Fibroblast of lung (primary cell): ENCODE measurements around the gene DPP6. TPM values are rescaled to one million over a fixed set of nuclear protein-coding genes. Genes with fewer than 3 reads are reported as not detected.

Experiments
- DNase-seq, 2 donors: peaks; one replicate each; pipeline versions ENCODE4 v3.0.0 to v3.0.0-alpha.2; 2010; ENCODE audit warnings: low read depth in 2 of 2
- H2AFZ ChIP-seq: 2 replicates; pipeline ENCODE4 v1.5.1; 2012; ENCODE audit warnings: low read length, control low read depth, inconsistent platforms
- H3K27ac ChIP-seq: 2 replicates; pipeline ENCODE4 v1.5.1; 2011; ENCODE audit warnings: low read length, control low read depth; ENCODE audit not compliant: insufficient read depth
- H3K27me3 ChIP-seq: 2 replicates; pipeline ENCODE4 v1.5.1; 2011; ENCODE audit warnings: mild to moderate bottlenecking, low read length; ENCODE audit not compliant: control insufficient read depth, insufficient read depth
- H3K36me3 ChIP-seq: 2 replicates; pipeline ENCODE4 v1.5.1; 2011; ENCODE audit warnings: low read length; ENCODE audit not compliant: control insufficient read depth, insufficient read depth
- H3K4me1 ChIP-seq: 2 replicates; pipeline ENCODE4 v1.5.1; 2011; ENCODE audit warnings: low read length; ENCODE audit not compliant: control insufficient read depth, insufficient read depth; ENCODE audit errors: extremely low read depth
- H3K4me2 ChIP-seq: 2 replicates; pipeline ENCODE4 v1.5.1; 2011; ENCODE audit warnings: low read length, control low read depth; ENCODE audit not compliant: insufficient read depth; ENCODE audit errors: extremely low read depth
- H3K4me3 ChIP-seq, 4 experiments: fragments of 200-600 bp in 1 of 4; sonication (generic) in 1 of 4; replicated peaks in 1 of 4; 2 replicates each; pipeline ENCODE4 v1.5.1; 2011 to 2016; ENCODE audit warnings: low read length in 4 of 4, low read depth in 3 of 4, mild to moderate bottlenecking in 3 of 4, control low read depth in 2 of 4, inconsistent platforms in 1 of 4, mixed read lengths in 1 of 4; ENCODE audit not compliant: insufficient read depth in 1 of 4; ENCODE audit errors: control extremely low read depth in 1 of 4
- H3K79me2 ChIP-seq: 2 replicates; pipeline ENCODE4 v1.5.1; 2012; ENCODE audit warnings: mild to moderate bottlenecking, low read length, inconsistent platforms; ENCODE audit not compliant: control insufficient read depth, insufficient read depth
- H3K9ac ChIP-seq: 2 replicates; pipeline ENCODE4 v1.5.1; 2011; ENCODE audit warnings: mild to moderate bottlenecking, low read length, control low read depth; ENCODE audit not compliant: insufficient read depth
- H3K9me3 ChIP-seq: 2 replicates; pipeline ENCODE4 v1.5.1; 2012; ENCODE audit warnings: low read depth, low read length; ENCODE audit not compliant: control insufficient read depth, insufficient read depth
- H4K20me1 ChIP-seq: 2 replicates; pipeline ENCODE4 v1.5.1; 2011; ENCODE audit warnings: low read length; ENCODE audit not compliant: control insufficient read depth, insufficient read depth; ENCODE audit errors: extremely low read depth
- CTCF ChIP-seq, 2 donors: IDR thresholded peaks in 1 of 2; conservative IDR thresholded peaks in 1 of 2; 1 replicate in 1 of 2; 2 replicates in 1 of 2; pipeline ENCODE4 v1.5.1; 2011 to 2012; ENCODE audit warnings: low read length in 2 of 2, control low read depth in 1 of 2, inconsistent platforms in 1 of 2, low read depth in 1 of 2, mild to moderate bottlenecking in 1 of 2
- EZH2 ChIP-seq: IDR thresholded peaks from 2 replicates; pipeline ENCODE4 v1.5.1; 2012; ENCODE audit warnings: low read length, control low read depth, mild to moderate bottlenecking; ENCODE audit errors: missing control alignments
- polyA plus RNA-seq, 2 donors: library from polyadenylated mRNA; depleted of rRNA in 1 of 2; stranded (reverse) in 1 of 2; unstranded in 1 of 2; fragments of >200 nt; gene quantifications; 2 replicates each; pipeline ENCODE4 v1.2.1, GENCODE V29; 2011 to 2012; ENCODE audit warnings: missing spikeins in 1 of 2
- total RNA-seq: library from RNA; depleted of rRNA; stranded (reverse); fragments of >200 nt; gene quantifications from 2 replicates; pipeline ENCODE4 v1.2.1, GENCODE V29; 2014

The DPP6 gene
- total and polyA plus RNA-seq, 2 donors (not counting 1 experiment from before 2014, with no cell fraction given), result not detected

DNA sequence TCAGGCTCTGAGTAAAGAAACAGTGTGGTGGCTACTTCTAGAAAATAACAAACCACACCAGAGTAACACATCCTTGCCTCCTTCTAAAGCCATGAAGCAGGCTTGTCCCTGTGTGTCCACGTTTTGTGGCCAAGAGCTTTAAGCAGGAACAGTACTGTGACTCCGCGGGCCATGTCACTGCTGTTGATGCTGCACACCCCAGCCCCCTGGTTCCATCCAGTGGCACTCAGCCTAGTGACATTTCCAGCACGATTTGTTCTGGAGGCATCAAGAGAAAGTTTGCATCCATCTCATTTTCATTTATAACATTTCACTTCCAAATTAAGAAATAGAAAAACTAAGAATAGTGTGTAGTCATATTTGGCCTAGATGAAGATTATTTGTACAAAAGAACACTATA, 739.4 kb downstream of the DPP6 start:
- Histone ChIP-seq H3K27ac (no peak overlapping the region), H4K20me1 (no peaks in the 10 kb centered on the region)

DNA sequence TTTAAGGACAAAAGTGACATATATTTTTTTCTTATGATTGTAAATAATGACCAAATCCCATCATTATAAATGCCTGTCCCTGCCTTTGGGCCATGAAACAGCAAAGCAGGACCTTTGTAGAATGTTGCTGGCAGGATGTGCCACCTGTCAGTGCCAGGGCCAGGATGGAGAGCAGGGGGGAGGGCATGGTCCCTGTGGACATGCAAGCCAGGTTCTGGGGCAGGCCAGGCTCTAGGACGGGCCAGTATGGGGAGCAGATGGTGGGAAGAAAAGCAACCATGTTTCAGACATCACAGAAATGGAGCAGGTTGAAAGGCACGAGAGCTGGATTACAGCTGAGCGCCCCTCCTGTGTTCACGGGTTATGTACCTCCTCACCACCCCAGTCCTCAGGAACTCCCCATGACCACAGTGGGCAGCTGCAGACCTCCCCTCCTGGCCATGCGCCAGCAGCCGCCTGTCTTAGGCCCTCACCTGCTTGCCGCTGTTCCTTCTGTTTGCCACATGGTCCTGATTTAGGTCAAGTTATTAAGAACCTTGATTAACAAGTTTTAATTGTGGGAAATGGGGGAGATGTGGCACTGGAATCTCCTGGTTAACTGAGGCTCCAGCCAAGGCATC, 740.3 kb downstream of the DPP6 start:
- Histone ChIP-seq H3K79me2 (no peaks in the 10 kb centered on the region), H3K9me3 (no peaks in the 10 kb centered on the region), H3K4me3 (no peak overlapping the region), H3K36me3 (no peaks in the 10 kb centered on the region), H2AFZ (no peak overlapping the region), H3K4me2 (no peak overlapping the region), H3K9ac (no peak overlapping the region), H3K27ac (no peak overlapping the region), H4K20me1 (no peaks in the 10 kb centered on the region), H3K4me1 (no peaks in the 10 kb centered on the region), H3K27me3 (no peaks in the 10 kb centered on the region)
- TF ChIP-seq CTCF (conservative IDR thresholded peaks at IDR 0.05 in 1 of 2, IDR thresholded peaks at IDR 0.05 in 1 of 2; ENCODE audit: low read depth in 1 of 2, low read length in 2 of 2) (no peak), EZH2 (no peak)
- DNase-seq, result no peak

More for the DNA sequence above, 739.4 kb downstream of the DPP6 start:
- Histone ChIP-seq H3K27me3 (no peaks in the 10 kb centered on the region), H2AFZ (no peak overlapping the region), H3K36me3 (no peaks in the 10 kb centered on the region), H3K9me3 (no peaks in the 10 kb centered on the region), H3K4me1 (no peaks in the 10 kb centered on the region), H3K9ac (no peak overlapping the region), H3K79me2 (no peaks in the 10 kb centered on the region), H3K4me3 (no peak overlapping the region), H3K4me2 (no peak overlapping the region)
- no peak for DNase-seq
- TF ChIP-seq CTCF (conservative IDR thresholded peaks at IDR 0.05 in 1 of 2, IDR thresholded peaks at IDR 0.05 in 1 of 2; ENCODE audit: low read depth in 1 of 2, low read length in 2 of 2) (no peak), EZH2 (no peak)

- no peaks in the 10 kb centered on the region for H3K79me2 ChIP-seq
- H3K9me3 ChIP-seq, result no peaks in the 10 kb centered on the region
- H3K36me3 ChIP-seq, result no peaks in the 10 kb centered on the region
- H3K27me3 ChIP-seq, result no peaks in the 10 kb centered on the region
- no peak overlapping the region for H3K4me3 ChIP-seq
- DNase-seq, result no peak
- no peak overlapping the region for H3K9ac ChIP-seq
- H3K4me2 ChIP-seq, result no peak overlapping the region
- H3K27ac ChIP-seq, result no peak overlapping the region
- TF ChIP-seq CTCF (conservative IDR thresholded peaks at IDR 0.05 in 1 of 2, IDR thresholded peaks at IDR 0.05 in 1 of 2; ENCODE audit: low read depth in 1 of 2, low read length in 2 of 2) (no peak), EZH2 (no peak)
- H3K4me1 ChIP-seq, result no peaks in the 10 kb centered on the region
- no peak overlapping the region for H2AFZ ChIP-seq
- no peaks in the 10 kb centered on the region for H4K20me1 ChIP-seq
These were observed 742.1 kb downstream of the DPP6 start for GRCh38 chr7:154794147-154794780.
